Measurements from ENCODE around the gene LRCH3. TPM values are rescaled to one million over a fixed set of nuclear protein-coding genes. Genes with fewer than 3 reads are reported as not detected.

The LRCH3 gene
- total RNA-seq, 1 experiment from 2014 or later: 56.4 TPM

DNA sequence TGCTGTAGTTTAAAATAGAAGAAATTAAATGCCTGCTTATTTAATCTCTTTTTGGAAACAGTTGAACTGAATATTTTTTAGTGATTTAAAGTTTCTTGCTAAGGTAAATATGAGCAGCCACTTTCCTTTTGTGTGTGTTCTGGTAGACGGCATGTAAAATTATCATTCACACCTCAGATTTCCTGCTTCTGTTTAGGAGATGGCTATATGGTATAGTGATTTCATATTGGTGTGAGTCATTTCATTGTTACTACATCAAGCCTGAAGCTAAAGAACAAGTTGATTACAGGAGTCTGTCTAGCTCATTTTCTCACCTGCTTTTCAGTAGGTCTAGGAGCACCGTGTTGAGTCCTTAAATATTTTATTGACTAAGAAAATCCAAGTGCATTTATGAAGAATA is 2.2 kb downstream of the LRCH3 start:
- Histone ChIP-seq H3K4ac (ENCODE audit: low read depth, low read length) (no peak overlapping the region), H3K56ac (ENCODE audit: insufficient read length, low read depth, low read length) (no peak overlapping the region), H4K5ac (ENCODE audit: insufficient read length, low read depth, low read length) (no peak overlapping the region), H3T11ph (ENCODE audit: low read length) (no peak overlapping the region), H4K20me1 (ENCODE audit: control insufficient read depth, insufficient read depth, insufficient read length) (no peaks in the 10 kb centered on the region), H4K91ac (ENCODE audit: insufficient read length, low read depth, low read length) (no peak overlapping the region), H3K4me1 (ENCODE audit: insufficient read depth, low read length) (no peaks in the 10 kb centered on the region), H2BK15ac (ENCODE audit: low read depth, low read length) (no peak overlapping the region), H3K23me2 (ENCODE audit: insufficient read length, low read depth, low read length, poor library complexity, severe bottlenecking) (peaks cover 8% of the 10 kb centered on the region), H3K79me1 (ENCODE audit: insufficient read depth, low read depth, low read length, poor library complexity, severe bottlenecking) (peaks cover 16% of the 10 kb centered on the region), H2BK120ac (ENCODE audit: low read depth, low read length, poor library complexity, severe bottlenecking) (no peak overlapping the region), H2AK5ac (ENCODE audit: insufficient read length, low read length) (no peak overlapping the region), H2BK20ac (ENCODE audit: low read depth, low read length, poor library complexity, severe bottlenecking) (no peak overlapping the region), H3K9ac (ENCODE audit: extremely low read depth, insufficient read length, low read length) (no peak overlapping the region), H2BK5ac (ENCODE audit: insufficient read length, low read length) (no peak overlapping the region), H3K9me3 (ENCODE audit: control insufficient read depth, low read depth, low read length) (no peaks in the 10 kb centered on the region), H3K27ac (ENCODE audit: insufficient read length, low read depth, low read length) (no peak overlapping the region), H2AFZ (ENCODE audit: low read length) (no peak overlapping the region), H3K23ac (ENCODE audit: insufficient read length, low read depth, low read length) (no peak overlapping the region), H2BK12ac (ENCODE audit: insufficient read length, low read depth, low read length) (no peak overlapping the region), H4K8ac (replicated peaks; ENCODE audit: insufficient read length, low read depth, low read length) (no peak overlapping the region), H3K4me2 (ENCODE audit: insufficient read depth, insufficient read length, low read length) (no peak overlapping the region), H3K79me2 (ENCODE audit: insufficient read depth, low read length) (peaks cover 24% of the 10 kb centered on the region; the same call in 1 of the 2 replicates), H3K18ac (ENCODE audit: insufficient read length, low read depth, low read length) (no peak overlapping the region), H3K27me3 (ENCODE audit: insufficient read depth, low read length) (no peaks in the 10 kb centered on the region), H3K14ac (ENCODE audit: insufficient read depth, low read length) (no peak overlapping the region)
- no CpG with 5 or more reads among the region's 2 CpGs for WGBS (ENCODE audit: extremely low coverage, insufficient read length, low lambda C conversion rate)
- no peak for DNase-seq
- peaks cover 13 to 19% of the 10 kb centered on the region in 2 experiments for H3K4me1 Mint-ChIP-seq
- TF ChIP-seq, protein P1, sequence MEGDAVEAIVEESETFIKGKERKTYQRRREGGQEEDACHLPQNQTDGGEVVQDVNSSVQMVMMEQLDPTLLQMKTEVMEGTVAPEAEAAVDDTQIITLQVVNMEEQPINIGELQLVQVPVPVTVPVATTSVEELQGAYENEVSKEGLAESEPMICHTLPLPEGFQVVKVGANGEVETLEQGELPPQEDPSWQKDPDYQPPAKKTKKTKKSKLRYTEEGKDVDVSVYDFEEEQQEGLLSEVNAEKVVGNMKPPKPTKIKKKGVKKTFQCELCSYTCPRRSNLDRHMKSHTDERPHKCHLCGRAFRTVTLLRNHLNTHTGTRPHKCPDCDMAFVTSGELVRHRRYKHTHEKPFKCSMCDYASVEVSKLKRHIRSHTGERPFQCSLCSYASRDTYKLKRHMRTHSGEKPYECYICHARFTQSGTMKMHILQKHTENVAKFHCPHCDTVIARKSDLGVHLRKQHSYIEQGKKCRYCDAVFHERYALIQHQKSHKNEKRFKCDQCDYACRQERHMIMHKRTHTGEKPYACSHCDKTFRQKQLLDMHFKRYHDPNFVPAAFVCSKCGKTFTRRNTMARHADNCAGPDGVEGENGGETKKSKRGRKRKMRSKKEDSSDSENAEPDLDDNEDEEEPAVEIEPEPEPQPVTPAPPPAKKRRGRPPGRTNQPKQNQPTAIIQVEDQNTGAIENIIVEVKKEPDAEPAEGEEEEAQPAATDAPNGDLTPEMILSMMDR (conservative IDR thresholded peaks at IDR 0.05): no peak
- no peaks in the 10 kb centered on the region for H3K36me3 Mint-ChIP-seq (ENCODE audit: insufficient read depth in 1 of 3, low read depth in 3 of 3)
- no peaks in the 10 kb centered on the region; the same call in 1 of the 2 replicates for H3K27me3 Mint-ChIP-seq (ENCODE audit: low read depth)
- peak overlapping the region; percentile 19 to 41; a peak in 2 of 5 replicates for H3K4me3 Mint-ChIP-seq
- peaks cover 0 to 2% of the 10 kb centered on the region in 2 experiments; a peak in 2 of 5 replicates for H3K9me3 Mint-ChIP-seq
- no peak overlapping the region for H3K27ac Mint-ChIP-seq
